Memory B cell (primary cell): ENCODE measurements around the gene COBLL1.
A peak's percentile ranks its signal among the peaks of the same experiment; 100 is the strongest.

Source experiments
- ATAC-seq: fragments of 150-1000 bp; cut with Tn5 transposase; 2 replicates; pipeline ENCODE4 v1.10.0; 2021; ENCODE audit warnings: low read depth, mild to moderate bottlenecking, moderate library complexity
- DNase-seq, 2 donors: peaks; one replicate each; pipeline ENCODE4 v3.0.0; 2022; ENCODE audit warnings: low spot score in 2 of 2
- H3K27ac Mint-ChIP-seq: one replicate; pipeline ENCODE4 v1.8.0; 2022; ENCODE audit warnings: mild to moderate bottlenecking, moderate library complexity, mixed read lengths
- H3K27me3 Mint-ChIP-seq: one replicate; pipeline ENCODE4 v1.8.0; 2022; ENCODE audit warnings: mixed read lengths
- H3K36me3 Mint-ChIP-seq: one replicate; pipeline ENCODE4 v1.8.0; 2022; ENCODE audit warnings: mild to moderate bottlenecking, mixed read lengths
- H3K4me1 Mint-ChIP-seq: one replicate; pipeline ENCODE4 v1.8.0; 2022; ENCODE audit warnings: mixed read lengths
- H3K4me3 Mint-ChIP-seq: one replicate; pipeline ENCODE4 v1.8.0; 2022; ENCODE audit warnings: mild to moderate bottlenecking, moderate library complexity, mixed read lengths
- H3K9me3 Mint-ChIP-seq: one replicate; pipeline ENCODE4 v1.8.0; 2022; ENCODE audit warnings: mixed read lengths

The COBLL1 gene

GRCh38 chr2:164794432-164795231 is 47.0 kb downstream of the COBLL1 start:
- Mint-ChIP-seq H3K4me3 (no peak overlapping the region), H3K9me3 (peaks cover 2% of the 10 kb centered on the region), H3K36me3 (no peaks in the 10 kb centered on the region), H3K27ac (no peak overlapping the region), H3K27me3 (no peaks in the 10 kb centered on the region), H3K4me1 (peaks cover 29% of the 10 kb centered on the region)
- DNase-seq: no peak
- peak; percentile 31 for ATAC-seq

GRCh38 chr2:164794016-164794415 is 47.6 kb downstream of the COBLL1 start:
- Mint-ChIP-seq H3K36me3 (no peaks in the 10 kb centered on the region), H3K27ac (no peak overlapping the region), H3K4me3 (no peak overlapping the region), H3K9me3 (peaks cover 2% of the 10 kb centered on the region), H3K4me1 (peaks cover 32% of the 10 kb centered on the region), H3K27me3 (no peaks in the 10 kb centered on the region)
- ATAC-seq (no peak), DNase-seq (no peak)

GRCh38 chr2:164793529-164793928 is 48.1 kb downstream of the COBLL1 start:
- Mint-ChIP-seq H3K27ac (no peak overlapping the region), H3K27me3 (no peaks in the 10 kb centered on the region), H3K4me3 (no peak overlapping the region), H3K36me3 (no peaks in the 10 kb centered on the region), H3K4me1 (peaks cover 33% of the 10 kb centered on the region), H3K9me3 (peaks cover 2% of the 10 kb centered on the region)
- ATAC-seq (no peak), DNase-seq (no peak)

GRCh38 chr2:164792316-164793170 is 49.1 kb downstream of the COBLL1 start:
- no peak for DNase-seq
- H3K4me1 Mint-ChIP-seq: peaks cover 26% of the 10 kb centered on the region

GRCh38 chr2:164789968-164790367 is 51.7 kb downstream of the COBLL1 start:
- H3K9me3 Mint-ChIP-seq: no peaks in the 10 kb centered on the region
- no peaks in the 10 kb centered on the region for H3K27me3 Mint-ChIP-seq
- DNase-seq: no peak
- ATAC-seq: no peak
- H3K36me3 Mint-ChIP-seq: peaks cover 1% of the 10 kb centered on the region
- H3K4me3 Mint-ChIP-seq: no peak overlapping the region
- H3K4me1 Mint-ChIP-seq: peaks cover 29% of the 10 kb centered on the region
- H3K27ac Mint-ChIP-seq: no peak overlapping the region

More at GRCh38 chr2:164792316-164793170, 49.1 kb downstream of the COBLL1 start:
- H3K27ac Mint-ChIP-seq: no peak overlapping the region
- no peaks in the 10 kb centered on the region for H3K27me3 Mint-ChIP-seq
- no peaks in the 10 kb centered on the region for H3K9me3 Mint-ChIP-seq
- H3K36me3 Mint-ChIP-seq: no peaks in the 10 kb centered on the region
- ATAC-seq: no peak
- no peak overlapping the region for H3K4me3 Mint-ChIP-seq

- H3K4me1 Mint-ChIP-seq: peaks cover 17% of the 10 kb centered on the region
- no peak overlapping the region for H3K4me3 Mint-ChIP-seq
- ATAC-seq (no peak), DNase-seq (no peak)
- peaks cover 3% of the 10 kb centered on the region for H3K36me3 Mint-ChIP-seq
- no peaks in the 10 kb centered on the region for H3K27me3 Mint-ChIP-seq
- H3K9me3 Mint-ChIP-seq: no peaks in the 10 kb centered on the region
- H3K27ac Mint-ChIP-seq: no peak overlapping the region
Observed at GRCh38 chr2:164786787-164787186, 54.8 kb downstream of the COBLL1 start.

- Mint-ChIP-seq H3K27ac (no peak overlapping the region), H3K9me3 (no peaks in the 10 kb centered on the region), H3K36me3 (peaks cover 3% of the 10 kb centered on the region), H3K27me3 (no peaks in the 10 kb centered on the region), H3K4me1 (peaks cover 17% of the 10 kb centered on the region), H3K4me3 (no peak overlapping the region)
- no peak for DNase-seq
- ATAC-seq: no peak
Observed at GRCh38 chr2:164785457-164785856, 56.2 kb downstream of the COBLL1 start.

- no peaks in the 10 kb centered on the region for H3K27me3 Mint-ChIP-seq
- DNase-seq: no peak
- no peaks in the 10 kb centered on the region for H3K9me3 Mint-ChIP-seq
- H3K4me1 Mint-ChIP-seq: peaks cover 17% of the 10 kb centered on the region
- no peak overlapping the region for H3K4me3 Mint-ChIP-seq
- H3K27ac Mint-ChIP-seq: no peak overlapping the region
- ATAC-seq: no peak
- peaks cover 3% of the 10 kb centered on the region for H3K36me3 Mint-ChIP-seq
Observed at GRCh38 chr2:164784376-164784775, 57.2 kb downstream of the COBLL1 start.

GRCh38 chr2:164782323-164782722 is 59.3 kb downstream of the COBLL1 start:
- no peak overlapping the region for H3K4me3 Mint-ChIP-seq
- H3K27me3 Mint-ChIP-seq: no peaks in the 10 kb centered on the region
- peaks cover 5% of the 10 kb centered on the region for H3K36me3 Mint-ChIP-seq
- H3K4me1 Mint-ChIP-seq: peaks cover 19% of the 10 kb centered on the region
- H3K27ac Mint-ChIP-seq: no peak overlapping the region
- ATAC-seq: no peak
- no peak for DNase-seq
- H3K9me3 Mint-ChIP-seq: no peaks in the 10 kb centered on the region

- Mint-ChIP-seq H3K36me3 (peaks cover 5% of the 10 kb centered on the region), H3K4me3 (no peak overlapping the region), H3K27ac (no peak overlapping the region), H3K4me1 (peaks cover 15% of the 10 kb centered on the region), H3K9me3 (no peaks in the 10 kb centered on the region), H3K27me3 (no peaks in the 10 kb centered on the region)
- ATAC-seq (no peak), DNase-seq (no peak)
Observed at GRCh38 chr2:164781394-164781793, 60.2 kb downstream of the COBLL1 start.

- Mint-ChIP-seq H3K4me3 (no peak overlapping the region), H3K4me1 (peaks cover 12% of the 10 kb centered on the region), H3K9me3 (no peaks in the 10 kb centered on the region), H3K27me3 (no peaks in the 10 kb centered on the region), H3K36me3 (peaks cover 4% of the 10 kb centered on the region), H3K27ac (no peak overlapping the region)
- no peak for DNase-seq
- no peak for ATAC-seq
Observed at GRCh38 chr2:164780611-164781178, 60.9 kb downstream of the COBLL1 start.

GRCh38 chr2:164779383-164780057 is 62.1 kb downstream of the COBLL1 start:
- no peaks in the 10 kb centered on the region for H3K9me3 Mint-ChIP-seq
- H3K27ac Mint-ChIP-seq: no peak overlapping the region
- no peak for DNase-seq
- no peak overlapping the region for H3K4me3 Mint-ChIP-seq
- peaks cover 9% of the 10 kb centered on the region for H3K4me1 Mint-ChIP-seq
- ATAC-seq: no peak
- peaks cover 4% of the 10 kb centered on the region for H3K36me3 Mint-ChIP-seq
- no peaks in the 10 kb centered on the region for H3K27me3 Mint-ChIP-seq

- Mint-ChIP-seq H3K4me3 (no peak overlapping the region), H3K9me3 (no peaks in the 10 kb centered on the region), H3K27ac (no peak overlapping the region), H3K36me3 (peaks cover 3% of the 10 kb centered on the region), H3K27me3 (no peaks in the 10 kb centered on the region), H3K4me1 (peaks cover 9% of the 10 kb centered on the region)
- DNase-seq (no peak), ATAC-seq (no peak)
Observed at GRCh38 chr2:164778723-164779122, 62.9 kb downstream of the COBLL1 start.
